ENCODE data around the gene PRDM16. TPM values are rescaled to one million over a fixed set of nuclear protein-coding genes. Genes with fewer than 3 reads are reported as not detected.

PRDM16 gene
- total RNA-seq, 2 experiments from 2014 or later, result not detected

DNA sequence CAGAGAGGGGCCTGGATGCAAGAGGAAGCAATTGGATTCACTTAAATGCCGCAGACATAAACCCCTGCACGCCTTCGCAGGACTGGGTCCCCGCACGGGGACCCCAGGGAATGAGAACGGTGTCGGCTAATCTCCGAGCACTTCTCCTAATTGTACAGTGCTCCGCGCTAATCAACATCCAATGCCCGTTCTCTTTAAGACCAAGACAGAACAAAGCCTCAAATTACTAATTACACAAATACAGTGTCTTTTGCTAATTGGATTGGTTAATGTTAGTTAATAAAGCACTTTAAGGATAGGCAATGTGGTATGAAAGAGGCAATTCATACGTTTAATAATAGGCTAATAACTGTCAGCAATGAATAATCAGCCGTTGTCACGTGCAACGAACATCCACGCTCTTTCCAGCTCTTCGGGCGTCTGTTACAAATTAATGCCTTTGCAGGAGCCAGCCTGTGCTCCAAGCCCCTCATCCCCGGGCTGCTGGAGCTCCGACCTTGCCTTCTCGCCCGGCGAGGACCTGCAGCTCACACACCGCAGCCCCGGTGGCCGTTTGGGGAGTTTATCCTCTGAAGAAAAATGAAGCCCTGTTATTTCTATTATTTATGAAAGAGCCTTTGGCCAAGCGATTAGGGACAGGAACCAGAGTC is 157.8 kb downstream of the PRDM16 start:
- TF ChIP-seq EZH2phosphoT487 (IDR thresholded peaks at IDR 0.05; ENCODE audit: borderline replicate concordance, low read depth, low read length), result no peak
- TF ChIP-seq, protein P1, sequence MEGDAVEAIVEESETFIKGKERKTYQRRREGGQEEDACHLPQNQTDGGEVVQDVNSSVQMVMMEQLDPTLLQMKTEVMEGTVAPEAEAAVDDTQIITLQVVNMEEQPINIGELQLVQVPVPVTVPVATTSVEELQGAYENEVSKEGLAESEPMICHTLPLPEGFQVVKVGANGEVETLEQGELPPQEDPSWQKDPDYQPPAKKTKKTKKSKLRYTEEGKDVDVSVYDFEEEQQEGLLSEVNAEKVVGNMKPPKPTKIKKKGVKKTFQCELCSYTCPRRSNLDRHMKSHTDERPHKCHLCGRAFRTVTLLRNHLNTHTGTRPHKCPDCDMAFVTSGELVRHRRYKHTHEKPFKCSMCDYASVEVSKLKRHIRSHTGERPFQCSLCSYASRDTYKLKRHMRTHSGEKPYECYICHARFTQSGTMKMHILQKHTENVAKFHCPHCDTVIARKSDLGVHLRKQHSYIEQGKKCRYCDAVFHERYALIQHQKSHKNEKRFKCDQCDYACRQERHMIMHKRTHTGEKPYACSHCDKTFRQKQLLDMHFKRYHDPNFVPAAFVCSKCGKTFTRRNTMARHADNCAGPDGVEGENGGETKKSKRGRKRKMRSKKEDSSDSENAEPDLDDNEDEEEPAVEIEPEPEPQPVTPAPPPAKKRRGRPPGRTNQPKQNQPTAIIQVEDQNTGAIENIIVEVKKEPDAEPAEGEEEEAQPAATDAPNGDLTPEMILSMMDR (conservative IDR thresholded peaks at IDR 0.05; ENCODE audit: low read length), result no peak
- POLR2A ChIA-PET, result no interaction called here
- peaks cover 8% of the 10 kb centered on the region for H3K4me1 ChIP-seq (ENCODE audit: insufficient read depth, low read length, poor library complexity, severe bottlenecking)
- no peaks in the 10 kb centered on the region for H3K9me3 ChIP-seq (ENCODE audit: low read length)
- H4K20me1 ChIP-seq (ENCODE audit: insufficient read depth, low read length), result no peaks in the 10 kb centered on the region
- H3K27ac ChIP-seq (ENCODE audit: low read depth, low read length, poor library complexity, severe bottlenecking), result no peak overlapping the region
- H3K4me2 ChIP-seq (ENCODE audit: low read length), result no peak overlapping the region
- no peak overlapping the region for H2AFZ ChIP-seq (ENCODE audit: low read length)
- no peak for DNase-seq (ENCODE audit: low spot score)
- intact Hi-C loops (cut with micrococcal nuclease; ENCODE audit: unreplicated experiment), result no loop called here
- no peaks in the 10 kb centered on the region for H3K36me3 ChIP-seq (ENCODE audit: insufficient read depth, low read length)
- BruUV-seq (replicated peaks), result no TSS peak
- no peaks in the 10 kb centered on the region for H3K79me2 ChIP-seq (ENCODE audit: insufficient read depth, low read depth, low read length)
- H3K4me3 ChIP-seq (ENCODE audit: low read depth, low read length, poor library complexity, severe bottlenecking), result no peak overlapping the region
- CTCF ChIA-PET (ENCODE audit: unreplicated experiment), result no interaction called here
- H3K9me2 ChIP-seq (ENCODE audit: insufficient read depth, low read length), result no peaks in the 10 kb centered on the region

DNA sequence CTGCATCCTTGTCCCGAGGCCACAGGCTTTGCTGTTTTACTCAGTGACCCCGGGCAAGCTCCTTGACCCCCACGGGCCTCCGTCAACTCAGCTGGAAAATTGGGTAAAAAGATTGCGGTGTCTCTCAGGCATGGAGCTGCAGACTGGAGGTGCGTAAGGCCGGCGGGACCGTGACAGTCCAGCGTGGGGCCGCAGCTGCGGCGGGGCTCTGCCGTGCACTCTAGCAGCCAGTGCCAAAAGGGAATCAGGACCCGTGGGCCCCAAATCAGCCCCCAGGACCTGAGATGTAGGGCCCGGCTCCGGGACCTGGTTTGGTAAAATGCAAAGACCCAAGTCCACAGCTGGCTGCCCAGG is 158.3 kb downstream of the PRDM16 start:
- Histone ChIP-seq H3K27ac (ENCODE audit: low read depth, low read length, poor library complexity, severe bottlenecking) (no peak overlapping the region), H3K79me2 (ENCODE audit: insufficient read depth, low read depth, low read length) (no peaks in the 10 kb centered on the region), H3K4me1 (ENCODE audit: insufficient read depth, low read length, poor library complexity, severe bottlenecking) (peaks cover 3% of the 10 kb centered on the region), H3K4me2 (ENCODE audit: low read length) (no peak overlapping the region), H3K9me2 (ENCODE audit: insufficient read depth, low read length) (no peaks in the 10 kb centered on the region), H2AFZ (ENCODE audit: low read length) (no peak overlapping the region), H3K9me3 (ENCODE audit: low read length) (no peaks in the 10 kb centered on the region), H4K20me1 (ENCODE audit: insufficient read depth, low read length) (no peaks in the 10 kb centered on the region), H3K4me3 (ENCODE audit: low read depth, low read length, poor library complexity, severe bottlenecking) (no peak overlapping the region), H3K36me3 (ENCODE audit: insufficient read depth, low read length) (no peaks in the 10 kb centered on the region)
- BruUV-seq (replicated peaks), result no TSS peak
- TF ChIP-seq, protein P1 (conservative IDR thresholded peaks at IDR 0.05; ENCODE audit: low read length), result no peak
- no peak for TF ChIP-seq EZH2phosphoT487 (IDR thresholded peaks at IDR 0.05; ENCODE audit: borderline replicate concordance, low read depth, low read length)
- intact Hi-C loops (cut with micrococcal nuclease; ENCODE audit: unreplicated experiment), result no loop called here
- CTCF ChIA-PET (ENCODE audit: unreplicated experiment), result no interaction called here
- POLR2A ChIA-PET, result no interaction called here
- DNase-seq (ENCODE audit: low spot score), result no peak

DNA sequence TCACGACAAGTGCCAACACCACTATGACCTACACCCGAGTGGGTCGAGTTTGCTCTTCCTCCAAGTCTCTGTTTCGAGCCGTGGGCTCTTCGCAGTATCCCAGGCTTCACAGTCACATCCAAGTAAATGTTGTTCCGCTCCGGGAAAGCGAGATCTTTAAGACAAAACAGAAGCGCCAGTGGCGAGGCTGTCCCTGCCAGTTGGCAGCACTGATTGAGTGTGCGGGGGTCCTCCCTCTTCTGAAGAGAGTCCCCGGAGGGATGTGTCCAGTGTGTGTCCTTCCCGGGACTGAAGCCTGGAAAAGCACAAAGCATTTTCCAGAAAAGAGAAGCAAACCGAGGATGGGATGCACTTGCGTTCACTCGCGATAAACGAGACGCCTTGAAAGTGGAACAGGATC is 158.9 kb downstream of the PRDM16 start:
- H3K36me3 ChIP-seq (ENCODE audit: insufficient read depth, low read length), result no peaks in the 10 kb centered on the region
- no peak overlapping the region for H3K4me2 ChIP-seq (ENCODE audit: low read length)
- no peaks in the 10 kb centered on the region for H3K4me1 ChIP-seq (ENCODE audit: insufficient read depth, low read length, poor library complexity, severe bottlenecking)
- no peaks in the 10 kb centered on the region for H4K20me1 ChIP-seq (ENCODE audit: insufficient read depth, low read length)
- POLR2A ChIA-PET, result no interaction called here
- no peaks in the 10 kb centered on the region for H3K9me2 ChIP-seq (ENCODE audit: insufficient read depth, low read length)
- H3K79me2 ChIP-seq (ENCODE audit: insufficient read depth, low read depth, low read length), result no peaks in the 10 kb centered on the region
- no peak for TF ChIP-seq EZH2phosphoT487 (IDR thresholded peaks at IDR 0.05; ENCODE audit: borderline replicate concordance, low read depth, low read length)
- TF ChIP-seq, protein P1 (conservative IDR thresholded peaks at IDR 0.05; ENCODE audit: low read length), result no peak
- BruUV-seq (replicated peaks), result no TSS peak
- intact Hi-C loops (cut with micrococcal nuclease; ENCODE audit: unreplicated experiment), result no loop called here
- H3K27ac ChIP-seq (ENCODE audit: low read depth, low read length, poor library complexity, severe bottlenecking), result no peak overlapping the region
- no peak overlapping the region for H2AFZ ChIP-seq (ENCODE audit: low read length)
- no peak for DNase-seq (ENCODE audit: low spot score)
- CTCF ChIA-PET (ENCODE audit: unreplicated experiment), result no interaction called here
- no peak overlapping the region for H3K4me3 ChIP-seq (ENCODE audit: low read depth, low read length, poor library complexity, severe bottlenecking)
- no peaks in the 10 kb centered on the region for H3K9me3 ChIP-seq (ENCODE audit: low read length)
